DOHH2 (cell line): ENCODE measurements around the gene HTT-AS.

ENCODE experiments used
- CTCF ChIP-seq: fragments of 200-600 bp; sonication (generic); IDR thresholded peaks from one replicate; pipeline ENCODE4 v1.5.1; 2014; ENCODE audit warnings: antibody characterized with exemption, mild to moderate bottlenecking, low read depth, low read length; ENCODE audit not compliant: poor library complexity, severe bottlenecking
- EZH2phosphoT487 ChIP-seq: fragments of 200-600 bp; sonication (generic); IDR thresholded peaks from 2 replicates; pipeline ENCODE4 v1.6.1; 2017; ENCODE audit warnings: borderline replicate concordance, mild to moderate bottlenecking, antibody characterized with exemption, low read length, moderate library complexity, mixed read lengths

GRCh38 chr4:3040452-3041191, 33.7 kb downstream of the HTT-AS start:
- TF ChIP-seq CTCF: no peak
- TF ChIP-seq EZH2phosphoT487: no peak
